Brain microvascular endothelial cell (primary cell): Measurements from ENCODE around the gene SLC25A41.

ENCODE experiments used
- DNase-seq: peaks from one replicate; pipeline ENCODE4 v3.0.0-alpha.2; 2020
- H3K27ac ChIP-seq: fragments of 250-450 bp; sonication (Bioruptor Pico); 2 replicates; pipeline ENCODE4 v1.5.1; 2020; ENCODE audit warnings: mild to moderate bottlenecking, moderate library complexity
- H3K27me3 ChIP-seq: fragments of 250-450 bp; sonication (Bioruptor Pico); replicated peaks from 2 replicates; pipeline ENCODE4 v1.5.1; 2020; ENCODE audit warnings: mild to moderate bottlenecking
- H3K36me3 ChIP-seq: fragments of 250-450 bp; sonication (Bioruptor Pico); replicated peaks from 2 replicates; pipeline ENCODE4 v1.5.1; 2020; ENCODE audit warnings: mild to moderate bottlenecking
- H3K4me3 ChIP-seq: 2 replicates; pipeline ENCODE4 v1.5.1; 2011; ENCODE audit warnings: low read depth, mild to moderate bottlenecking, control low read depth, low read length, moderate library complexity
- CTCF ChIP-seq: IDR thresholded peaks from 2 replicates; pipeline ENCODE4 v1.5.1; 2011; ENCODE audit warnings: low read depth, mild to moderate bottlenecking, moderate library complexity, low read length, control low read depth, inconsistent platforms; ENCODE audit errors: missing control alignments
- in situ Hi-C: cut with HindIII; loops from 2 replicates; pipeline ENCODE4 v1.10.0; 2017; ENCODE audit warnings: low sequenced_read_pairs, low pct_ligation_motif_present

The SLC25A41 gene

GRCh38 chr19:6384381-6384780, 49.2 kb downstream of the SLC25A41 start:
- Histone ChIP-seq H3K27ac (no peak overlapping the region), H3K27me3 (no peaks in the 10 kb centered on the region), H3K4me3 (no peak overlapping the region), H3K36me3 (peaks cover 85% of the 10 kb centered on the region)
- in situ Hi-C loops = no loop called here
- TF ChIP-seq CTCF = no peak
- DNase-seq = no peak

GRCh38 chr19:6383188-6383587, 50.4 kb downstream of the SLC25A41 start:
- in situ Hi-C loops = no loop called here

GRCh38 chr19:6381030-6381750, 52.4 kb downstream of the SLC25A41 start:
- no peaks in the 10 kb centered on the region for H3K27me3 ChIP-seq
- no peak for TF ChIP-seq CTCF
- in situ Hi-C loops = no loop called here
- no peak for DNase-seq
- no peak overlapping the region for H3K4me3 ChIP-seq
- H3K27ac ChIP-seq = no peak overlapping the region
- H3K36me3 ChIP-seq = peaks cover 69% of the 10 kb centered on the region

More at GRCh38 chr19:6383188-6383587, 50.4 kb downstream of the SLC25A41 start:
- DNase-seq = no peak
- no peak overlapping the region for H3K27ac ChIP-seq
- peaks cover 86% of the 10 kb centered on the region for H3K36me3 ChIP-seq
- H3K27me3 ChIP-seq = no peaks in the 10 kb centered on the region
- TF ChIP-seq CTCF = no peak
- H3K4me3 ChIP-seq = no peak overlapping the region

- H3K27ac ChIP-seq = no peak overlapping the region
- H3K36me3 ChIP-seq = peaks cover 57% of the 10 kb centered on the region
- TF ChIP-seq CTCF = no peak
Measured at GRCh38 chr19:6379744-6380143, 53.8 kb downstream of the SLC25A41 start.

GRCh38 chr19:6378486-6378885, 55.1 kb downstream of the SLC25A41 start:
- H3K27me3 ChIP-seq = no peaks in the 10 kb centered on the region
- no peak for DNase-seq
- peaks cover 48% of the 10 kb centered on the region for H3K36me3 ChIP-seq
- no peak for TF ChIP-seq CTCF
- no peak overlapping the region for H3K4me3 ChIP-seq
- H3K27ac ChIP-seq = no peak overlapping the region
- in situ Hi-C loops = no loop called here

More at GRCh38 chr19:6379744-6380143, 53.8 kb downstream of the SLC25A41 start:
- no peak for DNase-seq
- Histone ChIP-seq H3K27me3 (no peaks in the 10 kb centered on the region), H3K4me3 (no peak overlapping the region)
- in situ Hi-C loops = no loop called here

- H3K27ac ChIP-seq = no peak overlapping the region
- H3K4me3 ChIP-seq = no peak overlapping the region
- DNase-seq = no peak
- peaks cover 43% of the 10 kb centered on the region for H3K36me3 ChIP-seq
- in situ Hi-C loops = no loop called here
- H3K27me3 ChIP-seq = no peaks in the 10 kb centered on the region
- no peak for TF ChIP-seq CTCF
Measured at GRCh38 chr19:6378041-6378440, 55.5 kb downstream of the SLC25A41 start.
